Lower lobe of right lung (tissue), 2 donors: Measurements from ENCODE around the gene RNF135. TPM values are rescaled to one million over a fixed set of nuclear protein-coding genes. Genes with fewer than 3 reads are reported as not detected.
"Not testable (repeated sequence)": the region's sequence is repeated elsewhere in the genome, so short reads cannot be mapped to it uniquely, and the experiment has no call there.

Experiments
- ATAC-seq, 2 donors: fragments of 200-7000 bp; cut with Tn5 transposase; one replicate each; pipeline ENCODE4 v1.9.1; 2020 to 2022; ENCODE audit warnings: mild to moderate bottlenecking in 2 of 2, moderate library complexity in 2 of 2
- DNase-seq: peaks from one replicate; pipeline ENCODE4 v3.0.0-alpha.2; 2020
- H3K27ac ChIP-seq: fragments of 200-600 bp; one replicate; pipeline ENCODE4 v1.8.0; 2022
- H3K27me3 ChIP-seq: fragments of 200-600 bp; one replicate; pipeline ENCODE4 v1.8.0; 2022; ENCODE audit warnings: low read depth
- H3K36me3 ChIP-seq: fragments of 200-600 bp; one replicate; pipeline ENCODE4 v1.8.0; 2022; ENCODE audit warnings: mild to moderate bottlenecking
- H3K4me1 ChIP-seq: fragments of 200-600 bp; one replicate; pipeline ENCODE4 v1.8.0; 2022
- H3K4me3 ChIP-seq: fragments of 200-600 bp; one replicate; pipeline ENCODE4 v1.8.0; 2022; ENCODE audit warnings: mild to moderate bottlenecking
- H3K9me3 ChIP-seq: fragments of 200-600 bp; one replicate; pipeline ENCODE4 v1.8.0; 2022
- intact Hi-C: fragments of 100-400 bp; cut with DNase I; formaldehyde crosslinking; loops from one replicate; pipeline ENCODE4 v1.11.0; 2022
- total RNA-seq: library from RNA; stranded (reverse); fragmentation: NEBNext Ultra II Directional; extraction: Animal tissue kit (Norgen Biotek cat#: 25700); gene quantifications from one replicate; pipeline ENCODE4 v1.2.1, GENCODE V29; 2021
- TF ChIP-seq, protein P1 (sequence below): fragments of 200-600 bp; IDR thresholded peaks from one replicate; pipeline ENCODE4 v1.8.0; 2022; ENCODE audit warnings: antibody characterized with exemption, mild to moderate bottlenecking
- donor health status: DM: no; HTN: yes; CAD: no; lungs with severe emphysema.

RNF135 gene
- total RNA-seq, 1 donor from 2014 or later = 29.2 TPM

DNA sequence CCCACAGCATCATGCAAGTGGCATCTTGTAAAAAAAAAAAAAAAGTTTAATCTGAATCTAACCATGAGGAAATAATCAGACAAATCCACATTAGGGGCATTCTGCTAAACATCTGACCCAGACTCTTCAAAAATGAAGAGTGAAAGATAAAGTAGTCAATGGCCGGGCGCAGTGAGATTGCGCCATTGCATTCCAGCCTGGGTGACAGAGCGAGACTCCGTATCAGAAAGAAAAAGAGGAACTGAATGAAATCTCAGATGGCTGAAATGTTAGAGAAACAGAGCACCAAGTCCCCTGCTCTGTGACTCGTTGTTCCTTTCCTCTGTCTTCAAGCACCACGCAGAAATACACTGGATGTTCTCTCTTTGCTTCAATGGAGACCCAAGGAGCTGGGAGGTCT is 12.7 kb upstream of the RNF135 start:
- H3K9me3 ChIP-seq = no peaks in the 10 kb centered on the region
- ATAC-seq = peak; percentile 36 to 48
- H3K27me3 ChIP-seq = no peaks in the 10 kb centered on the region
- H3K36me3 ChIP-seq = no peaks in the 10 kb centered on the region
- intact Hi-C loops = no loop called here
- H3K4me3 ChIP-seq = no peak overlapping the region
- DNase-seq = peak; percentile 70
- H3K27ac ChIP-seq = peak overlapping the region; percentile 76
- H3K4me1 ChIP-seq = peaks cover 49% of the 10 kb centered on the region
- TF ChIP-seq, protein P1, sequence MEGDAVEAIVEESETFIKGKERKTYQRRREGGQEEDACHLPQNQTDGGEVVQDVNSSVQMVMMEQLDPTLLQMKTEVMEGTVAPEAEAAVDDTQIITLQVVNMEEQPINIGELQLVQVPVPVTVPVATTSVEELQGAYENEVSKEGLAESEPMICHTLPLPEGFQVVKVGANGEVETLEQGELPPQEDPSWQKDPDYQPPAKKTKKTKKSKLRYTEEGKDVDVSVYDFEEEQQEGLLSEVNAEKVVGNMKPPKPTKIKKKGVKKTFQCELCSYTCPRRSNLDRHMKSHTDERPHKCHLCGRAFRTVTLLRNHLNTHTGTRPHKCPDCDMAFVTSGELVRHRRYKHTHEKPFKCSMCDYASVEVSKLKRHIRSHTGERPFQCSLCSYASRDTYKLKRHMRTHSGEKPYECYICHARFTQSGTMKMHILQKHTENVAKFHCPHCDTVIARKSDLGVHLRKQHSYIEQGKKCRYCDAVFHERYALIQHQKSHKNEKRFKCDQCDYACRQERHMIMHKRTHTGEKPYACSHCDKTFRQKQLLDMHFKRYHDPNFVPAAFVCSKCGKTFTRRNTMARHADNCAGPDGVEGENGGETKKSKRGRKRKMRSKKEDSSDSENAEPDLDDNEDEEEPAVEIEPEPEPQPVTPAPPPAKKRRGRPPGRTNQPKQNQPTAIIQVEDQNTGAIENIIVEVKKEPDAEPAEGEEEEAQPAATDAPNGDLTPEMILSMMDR = no peak

DNA sequence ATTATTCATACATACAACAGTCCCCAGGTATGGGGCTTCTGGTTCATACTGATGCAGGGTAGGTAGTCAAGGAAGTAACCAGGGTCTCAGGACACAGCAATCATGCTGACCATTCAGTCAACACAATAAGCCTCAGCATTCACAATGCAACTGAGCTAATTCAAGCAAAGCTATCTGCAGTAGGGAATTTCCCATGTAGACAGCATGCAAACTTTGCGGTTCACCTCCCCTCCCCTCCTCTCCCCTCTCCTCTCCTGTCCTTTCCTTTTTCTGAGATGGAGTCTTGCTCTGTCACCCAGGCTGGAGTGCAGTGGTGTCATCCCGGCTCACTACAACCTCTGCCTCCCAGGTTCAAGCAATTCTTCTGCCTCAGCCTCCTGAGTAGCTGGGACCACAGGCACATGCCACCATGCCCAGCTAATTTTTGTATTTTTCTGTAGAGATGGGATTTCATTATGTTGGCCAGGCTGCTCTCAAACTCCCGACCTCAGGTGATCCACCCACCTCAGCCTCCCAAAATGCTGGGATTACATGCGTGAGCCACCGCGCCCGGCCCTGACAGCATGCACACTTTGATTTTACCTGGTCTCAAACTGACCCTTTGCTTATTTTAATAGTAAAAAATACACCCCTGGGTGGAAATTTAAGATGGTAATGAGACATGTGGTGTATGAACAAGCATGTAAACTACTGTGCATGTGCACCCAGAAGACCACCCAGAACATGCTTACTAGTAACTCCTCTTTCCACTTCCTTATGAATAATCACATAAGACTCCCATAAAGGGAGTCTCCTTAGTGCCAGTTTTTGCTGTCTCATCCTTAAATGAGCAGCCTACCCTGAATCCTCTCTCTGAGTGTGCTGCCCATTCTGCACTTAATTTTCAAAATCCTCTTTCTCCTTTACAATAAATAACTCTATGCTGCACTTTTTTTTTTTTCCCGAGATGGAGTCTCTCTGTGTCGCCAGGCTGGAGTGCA is 9.3 kb upstream of the RNF135 start:
- DNase-seq (no peak), ATAC-seq (no peak)
- peaks cover 20% of the 10 kb centered on the region for H3K4me1 ChIP-seq

DNA sequence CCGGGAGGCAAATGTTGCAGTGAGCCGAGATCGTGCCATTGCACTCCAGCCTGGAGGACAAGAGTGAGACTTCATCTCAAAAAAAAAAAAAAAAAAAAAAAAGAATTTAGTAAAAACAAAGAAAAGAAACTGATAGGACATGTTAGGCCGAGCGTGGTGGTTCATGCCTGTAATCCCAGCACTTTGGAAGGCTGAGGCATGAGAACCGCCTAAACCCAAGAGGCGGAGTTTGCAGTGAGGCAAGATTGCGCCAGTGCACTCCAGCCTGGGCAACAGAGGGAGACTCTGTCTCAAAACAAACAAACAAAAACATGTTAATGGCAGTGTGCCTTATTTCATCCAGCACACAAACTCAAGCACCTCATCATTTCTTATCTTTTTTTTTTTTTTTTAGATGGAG is 6.5 kb upstream of the RNF135 start:
- H3K27me3 ChIP-seq, H3K27ac ChIP-seq, ATAC-seq, H3K9me3 ChIP-seq, intact Hi-C loops, H3K4me1 ChIP-seq, H3K36me3 ChIP-seq, DNase-seq, H3K4me3 ChIP-seq: not testable (repeated sequence)

More for the DNA sequence above, 9.3 kb upstream of the RNF135 start:
- H3K4me3 ChIP-seq = no peak overlapping the region
- H3K27me3 ChIP-seq = no peaks in the 10 kb centered on the region
- intact Hi-C loops = no loop called here
- H3K36me3 ChIP-seq = no peaks in the 10 kb centered on the region
- H3K27ac ChIP-seq = peak overlapping the region; percentile 41
- H3K9me3 ChIP-seq = no peaks in the 10 kb centered on the region
- TF ChIP-seq, protein P1 = no peak

DNA sequence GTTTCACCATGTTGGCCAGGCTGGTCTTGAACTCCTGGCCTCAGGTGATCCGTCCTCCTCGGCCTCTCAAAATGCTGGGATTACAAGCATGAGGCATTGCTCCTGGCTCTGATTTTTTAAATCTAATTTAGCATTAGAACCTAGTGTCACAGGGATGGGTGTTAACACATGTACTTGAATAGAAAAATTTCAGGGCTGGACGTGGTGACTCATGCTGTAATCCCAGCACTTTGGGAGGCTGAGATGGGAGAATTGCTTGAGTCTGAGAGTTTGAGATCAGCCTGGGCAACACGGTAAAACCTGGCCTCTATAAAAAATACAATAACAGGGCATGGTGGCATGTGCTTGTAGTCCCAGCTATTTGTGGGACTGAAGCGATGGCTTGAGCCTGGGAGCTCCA is 6.0 kb upstream of the RNF135 start:
- intact Hi-C loops = no loop called here
- Histone ChIP-seq H3K36me3 (no peaks in the 10 kb centered on the region), H3K9me3 (no peaks in the 10 kb centered on the region), H3K27me3 (no peaks in the 10 kb centered on the region), H3K4me3 (no peak overlapping the region), H3K4me1 (peaks cover 4% of the 10 kb centered on the region), H3K27ac (no peak overlapping the region)
- ATAC-seq = no peak
- TF ChIP-seq, protein P1 = no peak
- no peak for DNase-seq

DNA sequence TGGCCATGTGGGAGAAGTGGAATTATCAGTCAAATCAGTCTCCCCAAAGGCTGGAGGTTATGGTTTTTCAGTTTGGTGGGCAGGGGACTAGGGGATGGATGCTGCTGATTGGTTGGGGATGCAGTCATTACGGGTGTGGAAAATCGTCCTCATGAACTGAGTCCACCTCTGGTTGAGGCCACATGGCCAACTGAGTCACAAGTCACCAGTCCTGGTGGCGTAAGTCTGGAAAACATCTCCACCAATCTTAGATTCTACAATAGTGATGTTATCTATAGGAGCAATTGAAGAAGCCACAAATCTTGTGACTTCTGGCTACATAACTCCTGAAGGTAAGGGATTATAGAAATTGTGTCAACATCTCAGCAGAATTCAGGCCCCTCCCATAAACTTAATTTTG is 5.2 kb upstream of the RNF135 start:
- DNase-seq (no peak), ATAC-seq (no peak)
- H3K9me3 ChIP-seq = no peaks in the 10 kb centered on the region
- intact Hi-C loops = no loop called here
- H3K4me1 ChIP-seq = peaks cover 8% of the 10 kb centered on the region
- no peaks in the 10 kb centered on the region for H3K36me3 ChIP-seq
- TF ChIP-seq, protein P1 = no peak
- no peak overlapping the region for H3K4me3 ChIP-seq
- H3K27ac ChIP-seq = no peak overlapping the region
- H3K27me3 ChIP-seq = no peaks in the 10 kb centered on the region

DNA sequence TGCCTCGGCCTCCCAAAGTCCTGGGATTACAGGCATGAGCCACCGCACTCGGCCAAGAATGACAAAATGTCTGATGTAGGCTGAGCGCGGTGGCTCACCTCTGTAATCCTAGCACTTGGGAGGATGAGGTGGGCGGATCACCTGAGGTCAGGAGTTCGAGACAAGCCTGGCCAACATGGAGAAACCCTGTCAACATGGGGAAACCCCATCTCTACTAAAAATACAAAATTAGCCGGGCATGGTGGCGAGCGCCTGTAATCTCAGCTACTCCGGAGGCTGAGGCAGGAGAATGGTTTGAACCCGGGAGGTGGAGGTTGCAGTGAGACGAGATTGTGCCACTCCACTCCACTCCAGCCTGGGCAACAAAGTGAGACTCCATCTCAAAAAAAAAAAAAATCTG is 2.9 kb upstream of the RNF135 start:
- H3K9me3 ChIP-seq, H3K27ac ChIP-seq, ATAC-seq, H3K36me3 ChIP-seq, intact Hi-C loops, DNase-seq, H3K27me3 ChIP-seq, H3K4me3 ChIP-seq: not testable (repeated sequence)
- H3K4me1 ChIP-seq = peaks cover 13% of the 10 kb centered on the region
